GM23338 (cell line): Measurements from ENCODE around the gene ACAT2. TPM values are rescaled to one million over a fixed set of nuclear protein-coding genes. Genes with fewer than 3 reads are reported as not detected.
A peak's percentile ranks its signal among the peaks of the same experiment; 100 is the strongest.

Source experiments
- ATAC-seq: fragments of 200-7000 bp; cut with Tn5 transposase; 3 replicates; pipeline ENCODE4 v1.9.1; 2020
- DNase-seq: peaks from one replicate; pipeline ENCODE4 v3.0.0-alpha.2; 2015; ENCODE audit warnings: low spot score
- H2AFZ ChIP-seq: fragments of 200-600 bp; sonication (generic); 2 replicates; pipeline ENCODE4 v1.8.0; 2016; ENCODE audit warnings: antibody characterized with exemption, mild to moderate bottlenecking, moderate library complexity
- H3F3A ChIP-seq: fragments of 200-600 bp; sonication (generic); replicated peaks from 2 replicates; pipeline ENCODE4 v1.8.0; 2017; ENCODE audit warnings: antibody characterized with exemption, mixed run types, low read depth
- H3K27ac ChIP-seq: fragments of 200-600 bp; sonication (generic); 2 replicates; pipeline ENCODE4 v1.6.1; 2016; ENCODE audit warnings: low read depth
- H3K27me3 ChIP-seq: fragments of 200-600 bp; sonication (generic); 2 replicates; pipeline ENCODE4 v1.8.0; 2016; ENCODE audit warnings: mild to moderate bottlenecking, mixed run types, moderate library complexity; ENCODE audit not compliant: insufficient read depth
- H3K36me3 ChIP-seq: fragments of 200-600 bp; sonication (generic); 2 replicates; pipeline ENCODE4 v1.8.0; 2016; ENCODE audit warnings: mild to moderate bottlenecking; ENCODE audit not compliant: insufficient read depth
- H3K4me1 ChIP-seq: fragments of 200-600 bp; sonication (generic); 2 replicates; pipeline ENCODE4 v1.8.0; 2016; ENCODE audit warnings: mild to moderate bottlenecking, moderate library complexity; ENCODE audit not compliant: insufficient read depth
- H3K4me2 ChIP-seq: fragments of 200-600 bp; sonication (generic); 2 replicates; pipeline ENCODE4 v1.7.1; 2017; ENCODE audit warnings: mixed run types
- H3K4me3 ChIP-seq: fragments of 200-600 bp; sonication (generic); 2 replicates; pipeline ENCODE4 v1.6.1; 2016; ENCODE audit warnings: mixed run types
- H3K79me2 ChIP-seq: fragments of 200-600 bp; sonication (generic); replicated peaks from 2 replicates; pipeline ENCODE4 v1.8.0; 2017; ENCODE audit warnings: mild to moderate bottlenecking; ENCODE audit not compliant: insufficient read depth
- H3K9me2 ChIP-seq: fragments of 200-600 bp; sonication (generic); 2 replicates; pipeline ENCODE4 v1.8.0; 2017; ENCODE audit not compliant: insufficient read depth
- H4K20me1 ChIP-seq: fragments of 200-600 bp; sonication (generic); replicated peaks from 2 replicates; pipeline ENCODE4 v1.8.0; 2017; ENCODE audit warnings: mild to moderate bottlenecking; ENCODE audit not compliant: insufficient read depth
- H3K27ac Mint-ChIP-seq: 2 replicates; pipeline ENCODE4 v1.8.0; 2020; ENCODE audit warnings: inconsistent platforms, mild to moderate bottlenecking, moderate library complexity, mixed read lengths
- H3K27me3 Mint-ChIP-seq: 3 replicates; pipeline ENCODE4 v1.8.0; 2022; ENCODE audit warnings: low read depth, mild to moderate bottlenecking, moderate library complexity, mixed read lengths, inconsistent platforms; ENCODE audit not compliant: insufficient read depth, poor library complexity
- H3K36me3 Mint-ChIP-seq: 3 replicates; pipeline ENCODE4 v1.8.0; 2021; ENCODE audit warnings: low read depth, mild to moderate bottlenecking, inconsistent platforms, moderate library complexity, mixed read lengths
- H3K4me1 Mint-ChIP-seq: 3 replicates; pipeline ENCODE4 v1.8.0; 2020; ENCODE audit warnings: mild to moderate bottlenecking, inconsistent platforms, mixed read lengths
- H3K4me3 Mint-ChIP-seq: 3 replicates; pipeline ENCODE4 v1.8.0; 2021; ENCODE audit warnings: moderate library complexity, mild to moderate bottlenecking, inconsistent platforms, mixed read lengths
- H3K9me3 Mint-ChIP-seq: 3 replicates; pipeline ENCODE4 v1.8.0; 2020; ENCODE audit warnings: moderate library complexity, mild to moderate bottlenecking, inconsistent platforms, mixed read lengths
- CREB1 ChIP-seq: fragments of 250-450 bp; sonication (Bioruptor Pico); IDR thresholded peaks from 2 replicates; pipeline ENCODE4 v1.5.0; 2020; ENCODE audit warnings: low read depth, mild to moderate bottlenecking, moderate library complexity
- CTCF ChIP-seq, 2 experiments: fragments of 200-600 bp in 1 of 2; sonication (generic) in 1 of 2; conservative IDR thresholded peaks; 2 replicates each; pipeline versions ENCODE4 v1.5.1 to v1.6.1; 2016 to 2017; ENCODE audit warnings: antibody characterized with exemption in 2 of 2, low read depth in 2 of 2, mild to moderate bottlenecking in 2 of 2, moderate library complexity in 1 of 2
- ETS1 ChIP-seq: IDR thresholded peaks from 2 replicates; pipeline ENCODE4 v1.6.1; 2016; ENCODE audit warnings: antibody characterized with exemption
- EZH2 ChIP-seq: fragments of 200-600 bp; sonication (generic); IDR thresholded peaks from one replicate; pipeline ENCODE4 v1.8.0; 2017; ENCODE audit warnings: antibody characterized with exemption, mild to moderate bottlenecking, low read depth; ENCODE audit not compliant: unreplicated experiment
- EZH2phosphoT487 ChIP-seq: fragments of 200-600 bp; sonication (generic); IDR thresholded peaks from one replicate; pipeline ENCODE4 v1.8.1; 2018; ENCODE audit warnings: antibody characterized with exemption; ENCODE audit not compliant: unreplicated experiment
- JUNB ChIP-seq: IDR thresholded peaks from one replicate; pipeline ENCODE4 v1.6.1; 2016; ENCODE audit warnings: antibody characterized with exemption; ENCODE audit not compliant: unreplicated experiment
- NANOG ChIP-seq: IDR thresholded peaks from 2 replicates; pipeline ENCODE4 v1.6.1; 2016; ENCODE audit warnings: antibody characterized with exemption, borderline replicate concordance
- POLR2AphosphoS5 ChIP-seq: IDR thresholded peaks from 2 replicates; pipeline ENCODE4 v1.6.1; 2016; ENCODE audit warnings: antibody characterized with exemption, low read depth
- REST ChIP-seq: IDR thresholded peaks from one replicate; pipeline ENCODE4 v1.6.1; 2018; ENCODE audit warnings: antibody characterized with exemption; ENCODE audit not compliant: unreplicated experiment
- STAT1 ChIP-seq: IDR thresholded peaks from one replicate; pipeline ENCODE4 v1.6.1; 2016; ENCODE audit warnings: antibody characterized with exemption; ENCODE audit not compliant: unreplicated experiment
- ZNF114 ChIP-seq: fragments of 250-450 bp; sonication (Bioruptor Pico); IDR thresholded peaks from 2 replicates; pipeline ENCODE4 v1.5.0; 2020; ENCODE audit warnings: mild to moderate bottlenecking, moderate library complexity
- ZNF331 ChIP-seq: fragments of 250-450 bp; sonication (Bioruptor Pico); IDR thresholded peaks from 2 replicates; pipeline ENCODE4 v1.5.0; 2020; ENCODE audit warnings: low read depth, mild to moderate bottlenecking, moderate library complexity
- ZNF462 ChIP-seq: fragments of 250-450 bp; sonication (Bioruptor Pico); IDR thresholded peaks from 2 replicates; pipeline ENCODE4 v1.5.0; 2020; ENCODE audit warnings: mild to moderate bottlenecking, moderate library complexity
- polyA plus RNA-seq: library from polyadenylated mRNA; unstranded; fragments of >200 nt; fragmentation: Nextera tagmentation; extraction: Ambion mirVana; gene quantifications from 2 replicates; pipeline ENCODE4 v1.2.1, GENCODE V29; 2016
- total RNA-seq: library from RNA; depleted of rRNA; stranded (reverse); fragments of >200 nt; shearing (Covaris generic); gene quantifications from 2 replicates; pipeline ENCODE4 v1.2.3, GENCODE V29; 2014

Gene ACAT2
- total and polyA plus RNA-seq, 2 experiments from 2014 or later = 108 to 151 TPM

GRCh38 chr6:159788276-159788675 is 26.4 kb downstream of the ACAT2 start:
- peaks cover 87% of the 10 kb centered on the region for H3K79me2 ChIP-seq

More at GRCh38 chr6:159788276-159788675, 26.4 kb downstream of the ACAT2 start:
- TF ChIP-seq CTCF (conservative IDR thresholded peaks at IDR 0.05; ENCODE audit: low read depth in 2 of 2) = no peak
- TF ChIP-seq JUNB = no peak
- no peak for TF ChIP-seq POLR2AphosphoS5
- TF ChIP-seq EZH2phosphoT487 = no peak
- no peak for TF ChIP-seq CREB1 (CRISPR knock-in tag)
- TF ChIP-seq ZNF331 (CRISPR knock-in tag) = no peak
- no peak for TF ChIP-seq ZNF462 (CRISPR knock-in tag)
- no peak for TF ChIP-seq EZH2
- TF ChIP-seq NANOG = no peak
- no peak for TF ChIP-seq REST
- TF ChIP-seq STAT1 = no peak
- TF ChIP-seq ETS1 = no peak
- no peak for TF ChIP-seq ZNF114
- peaks cover 43% of the 10 kb centered on the region for H4K20me1 ChIP-seq
- peak overlapping the region; percentile 81 for H3K4me3 ChIP-seq
- H3K27me3 ChIP-seq = no peaks in the 10 kb centered on the region
- ATAC-seq (no peak), DNase-seq (no peak)
- H3K4me1 ChIP-seq = peaks cover 19% of the 10 kb centered on the region
- Mint-ChIP-seq H3K4me1 (peaks cover 27% of the 10 kb centered on the region), H3K9me3 (no peaks in the 10 kb centered on the region), H3K27me3 (peaks cover 5% of the 10 kb centered on the region), H3K27ac (peak overlapping the region; percentile 62; the same call in 1 of the 2 replicates), H3K4me3 (peak overlapping the region; percentile 99), H3K36me3 (peaks cover 88% of the 10 kb centered on the region)
- no peak overlapping the region for H2AFZ ChIP-seq
- no peaks in the 10 kb centered on the region for H3K9me2 ChIP-seq
- H3F3A ChIP-seq = peaks cover 3% of the 10 kb centered on the region; the same call in 1 of the 2 replicates
- H3K4me2 ChIP-seq = peak overlapping the region; percentile 87
- peaks cover 60% of the 10 kb centered on the region for H3K36me3 ChIP-seq
- no peak overlapping the region for H3K27ac ChIP-seq
